ENCODE results near the gene HPS1.

DNA sequence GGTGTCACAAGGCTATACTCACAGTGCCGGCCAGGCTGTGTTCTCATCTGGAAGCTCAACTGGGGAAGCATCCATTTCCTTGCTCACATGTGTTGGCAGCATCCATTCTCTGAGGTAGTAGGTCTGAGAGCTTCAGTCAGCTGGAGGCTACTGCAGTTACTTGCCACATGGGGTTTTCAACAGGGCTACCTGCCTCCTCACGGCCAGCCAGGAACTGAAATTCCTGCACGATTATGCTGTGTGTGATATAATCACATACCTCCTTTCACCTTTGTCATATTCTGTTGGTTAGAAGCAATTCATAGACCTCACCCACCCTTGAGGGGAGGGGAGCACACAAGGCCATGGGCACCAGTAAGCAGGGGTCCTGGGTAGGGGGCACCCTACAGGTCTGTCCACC, 69.2 kb downstream of the HPS1 start:
- TF ChIP-seq, protein P1, sequence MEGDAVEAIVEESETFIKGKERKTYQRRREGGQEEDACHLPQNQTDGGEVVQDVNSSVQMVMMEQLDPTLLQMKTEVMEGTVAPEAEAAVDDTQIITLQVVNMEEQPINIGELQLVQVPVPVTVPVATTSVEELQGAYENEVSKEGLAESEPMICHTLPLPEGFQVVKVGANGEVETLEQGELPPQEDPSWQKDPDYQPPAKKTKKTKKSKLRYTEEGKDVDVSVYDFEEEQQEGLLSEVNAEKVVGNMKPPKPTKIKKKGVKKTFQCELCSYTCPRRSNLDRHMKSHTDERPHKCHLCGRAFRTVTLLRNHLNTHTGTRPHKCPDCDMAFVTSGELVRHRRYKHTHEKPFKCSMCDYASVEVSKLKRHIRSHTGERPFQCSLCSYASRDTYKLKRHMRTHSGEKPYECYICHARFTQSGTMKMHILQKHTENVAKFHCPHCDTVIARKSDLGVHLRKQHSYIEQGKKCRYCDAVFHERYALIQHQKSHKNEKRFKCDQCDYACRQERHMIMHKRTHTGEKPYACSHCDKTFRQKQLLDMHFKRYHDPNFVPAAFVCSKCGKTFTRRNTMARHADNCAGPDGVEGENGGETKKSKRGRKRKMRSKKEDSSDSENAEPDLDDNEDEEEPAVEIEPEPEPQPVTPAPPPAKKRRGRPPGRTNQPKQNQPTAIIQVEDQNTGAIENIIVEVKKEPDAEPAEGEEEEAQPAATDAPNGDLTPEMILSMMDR (IDR thresholded peaks at IDR 0.05; ENCODE audit: low read length) = no peak
- TF ChIP-seq EZH2phosphoT487 (IDR thresholded peaks at IDR 0.05; ENCODE audit: low read length) = no peak
- no peak for TF ChIP-seq EZH2 (optimal IDR thresholded peaks at IDR 0.05; ENCODE audit: low read depth, low read length)

All from MM.1S (cell line).